Suprapubic skin (tissue), 4 donors: ENCODE data around the gene RENBP. TPM values are rescaled to one million over a fixed set of nuclear protein-coding genes. Genes with fewer than 3 reads are reported as not detected.
A peak's percentile ranks its signal among the peaks of the same experiment; 100 is the strongest.

ENCODE experiments used
- DNase-seq, 2 donors: peaks; one replicate each; pipeline ENCODE4 v3.0.0-alpha.2; 2019; ENCODE audit warnings: low spot score in 2 of 2
- H3K27ac ChIP-seq: fragments of 200-600 bp; sonication (generic); one replicate; pipeline ENCODE4 v1.5.1; 2019
- H3K27me3 ChIP-seq: fragments of 200-600 bp; sonication (generic); one replicate; pipeline ENCODE4 v1.5.1; 2019
- H3K36me3 ChIP-seq: fragments of 200-600 bp; sonication (generic); one replicate; pipeline ENCODE4 v1.5.1; 2019
- H3K4me1 ChIP-seq: fragments of 200-600 bp; sonication (generic); one replicate; pipeline ENCODE4 v1.5.1; 2019
- H3K4me3 ChIP-seq: fragments of 200-600 bp; sonication (generic); one replicate; pipeline ENCODE4 v1.5.1; 2019; ENCODE audit warnings: mild to moderate bottlenecking
- H3K9me3 ChIP-seq: fragments of 200-600 bp; sonication (generic); one replicate; pipeline ENCODE4 v1.5.1; 2019
- EP300 ChIP-seq: sonication (generic); formaldehyde crosslinking; IDR thresholded peaks from one replicate; pipeline ENCODE4 v1.6.1; 2017; ENCODE audit warnings: antibody characterized with exemption
- POLR2A ChIP-seq, 2 donors: fragments of 450-650 bp; IDR thresholded peaks; one replicate each; pipeline ENCODE4 v1.6.1; 2017; ENCODE audit warnings: antibody characterized with exemption in 2 of 2, mild to moderate bottlenecking in 2 of 2, moderate library complexity in 2 of 2
- POLR2AphosphoS5 ChIP-seq, 3 donors: sonication (generic); formaldehyde crosslinking; IDR thresholded peaks; one replicate each; pipeline ENCODE4 v1.6.1; 2017; ENCODE audit warnings: antibody characterized with exemption in 3 of 3
- WGBS: methylation state at CpG from one replicate; pipeline ENCODE4 v1.1.5; 2018; 5-methylcytosine and 5-hydroxymethylcytosine counted together
- total RNA-seq, 4 donors: library from RNA; depleted of rRNA; stranded (reverse); fragments of >200 nt; gene quantifications; one replicate each; pipeline ENCODE4 v1.1.0, GENCODE V29; 2016
- TF ChIP-seq, protein P1 (sequence below), 2 donors: fragments of 200-600 bp in 1 of 2; fragments of 450-650 bp in 1 of 2; sonication (generic) in 1 of 2; IDR thresholded peaks; one replicate each; pipeline ENCODE4 v1.5.1; 2016 to 2019; ENCODE audit warnings: antibody characterized with exemption in 2 of 2, mild to moderate bottlenecking in 1 of 2, moderate library complexity in 1 of 2

The RENBP gene
- total RNA-seq, 4 donors from 2014 or later, result 1.7 to 9.9 (median 4.6) TPM

- H3K4me1 ChIP-seq, result peaks cover 58% of the 10 kb centered on the region
- WGBS, result 8% methylated on average over 33 of the region's 49 CpGs
- no peaks in the 10 kb centered on the region for H3K36me3 ChIP-seq
- H3K27me3 ChIP-seq, result no peaks in the 10 kb centered on the region
- H3K27ac ChIP-seq, result peak overlapping the region; percentile 98
- peak in 1 of 2 donors; percentile 66 for DNase-seq
- H3K9me3 ChIP-seq, result no peaks in the 10 kb centered on the region
- TF ChIP-seq EP300 (no peak), POLR2AphosphoS5 (IDR thresholded peaks at IDR 0.05) (no peak), POLR2A (IDR thresholded peaks at IDR 0.05) (no peak)
- TF ChIP-seq, protein P1, sequence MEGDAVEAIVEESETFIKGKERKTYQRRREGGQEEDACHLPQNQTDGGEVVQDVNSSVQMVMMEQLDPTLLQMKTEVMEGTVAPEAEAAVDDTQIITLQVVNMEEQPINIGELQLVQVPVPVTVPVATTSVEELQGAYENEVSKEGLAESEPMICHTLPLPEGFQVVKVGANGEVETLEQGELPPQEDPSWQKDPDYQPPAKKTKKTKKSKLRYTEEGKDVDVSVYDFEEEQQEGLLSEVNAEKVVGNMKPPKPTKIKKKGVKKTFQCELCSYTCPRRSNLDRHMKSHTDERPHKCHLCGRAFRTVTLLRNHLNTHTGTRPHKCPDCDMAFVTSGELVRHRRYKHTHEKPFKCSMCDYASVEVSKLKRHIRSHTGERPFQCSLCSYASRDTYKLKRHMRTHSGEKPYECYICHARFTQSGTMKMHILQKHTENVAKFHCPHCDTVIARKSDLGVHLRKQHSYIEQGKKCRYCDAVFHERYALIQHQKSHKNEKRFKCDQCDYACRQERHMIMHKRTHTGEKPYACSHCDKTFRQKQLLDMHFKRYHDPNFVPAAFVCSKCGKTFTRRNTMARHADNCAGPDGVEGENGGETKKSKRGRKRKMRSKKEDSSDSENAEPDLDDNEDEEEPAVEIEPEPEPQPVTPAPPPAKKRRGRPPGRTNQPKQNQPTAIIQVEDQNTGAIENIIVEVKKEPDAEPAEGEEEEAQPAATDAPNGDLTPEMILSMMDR (IDR thresholded peaks at IDR 0.05), result no peak
- peak overlapping the region; percentile 60 for H3K4me3 ChIP-seq
Measured at GRCh38 chrX:153970357-153971123, 26.1 kb upstream of the RENBP start.

GRCh38 chrX:153969904-153970356 lies 25.5 kb upstream of the RENBP start:
- TF ChIP-seq POLR2AphosphoS5 (IDR thresholded peaks at IDR 0.05) (no peak), POLR2A (IDR thresholded peaks at IDR 0.05) (no peak), EP300 (no peak)
- TF ChIP-seq, protein P1 (IDR thresholded peaks at IDR 0.05), result no peak
- Histone ChIP-seq H3K36me3 (no peaks in the 10 kb centered on the region), H3K4me1 (peaks cover 58% of the 10 kb centered on the region), H3K27me3 (no peaks in the 10 kb centered on the region), H3K9me3 (no peaks in the 10 kb centered on the region), H3K27ac (peak overlapping the region; percentile 98), H3K4me3 (peak overlapping the region; percentile 60)
- 27% methylated on average over 26 of the region's 26 CpGs for WGBS
- DNase-seq, result peak in 1 of 2 donors; percentile 72

- Histone ChIP-seq H3K36me3 (peaks cover under 1% of the 10 kb centered on the region), H3K27me3 (no peaks in the 10 kb centered on the region), H3K9me3 (no peaks in the 10 kb centered on the region), H3K27ac (peak overlapping the region; percentile 98), H3K4me1 (peaks cover 53% of the 10 kb centered on the region), H3K4me3 (peak overlapping the region; percentile 60)
- no peak for TF ChIP-seq POLR2A (IDR thresholded peaks at IDR 0.05)
- no peak for TF ChIP-seq EP300
- TF ChIP-seq, protein P1 (IDR thresholded peaks at IDR 0.05), result no peak
- no peak for TF ChIP-seq POLR2AphosphoS5 (IDR thresholded peaks at IDR 0.05)
- DNase-seq, result peak in 1 of 2 donors; percentile 65
- 37% methylated on average over 14 of the region's 25 CpGs for WGBS
Measured at GRCh38 chrX:153969125-153969903, 24.9 kb upstream of the RENBP start.

DNA sequence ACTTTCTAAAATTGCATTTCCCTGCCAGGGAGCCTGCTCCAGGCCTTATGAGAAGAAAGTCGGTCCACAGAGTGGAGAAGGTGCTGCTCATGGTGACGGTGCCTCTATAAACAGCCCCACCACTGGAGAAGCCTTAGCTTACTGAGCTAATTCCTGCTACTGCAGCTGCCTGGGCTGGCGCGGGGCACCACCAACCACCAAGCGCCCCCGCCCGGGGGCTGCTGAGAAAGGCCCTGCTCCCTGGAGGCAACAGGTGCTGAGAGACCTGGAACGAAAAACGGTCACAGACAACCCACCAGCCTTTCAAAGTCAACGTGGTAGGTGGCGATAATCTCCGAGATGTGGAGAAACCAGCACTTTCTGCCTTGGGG lies 24.3 kb upstream of the RENBP start:
- no peak overlapping the region for H3K27ac ChIP-seq
- 51% methylated on average over 12 of the region's 12 CpGs for WGBS
- no peaks in the 10 kb centered on the region for H3K27me3 ChIP-seq
- peaks cover 5% of the 10 kb centered on the region for H3K36me3 ChIP-seq
- peaks cover 47% of the 10 kb centered on the region for H3K4me1 ChIP-seq
- DNase-seq, result peak in 1 of 2 donors; percentile 54
- TF ChIP-seq POLR2A (IDR thresholded peaks at IDR 0.05) (no peak), EP300 (no peak), POLR2AphosphoS5 (IDR thresholded peaks at IDR 0.05) (no peak)
- TF ChIP-seq, protein P1 (IDR thresholded peaks at IDR 0.05), result no peak
- no peaks in the 10 kb centered on the region for H3K9me3 ChIP-seq
- peak overlapping the region; percentile 60 for H3K4me3 ChIP-seq

DNA sequence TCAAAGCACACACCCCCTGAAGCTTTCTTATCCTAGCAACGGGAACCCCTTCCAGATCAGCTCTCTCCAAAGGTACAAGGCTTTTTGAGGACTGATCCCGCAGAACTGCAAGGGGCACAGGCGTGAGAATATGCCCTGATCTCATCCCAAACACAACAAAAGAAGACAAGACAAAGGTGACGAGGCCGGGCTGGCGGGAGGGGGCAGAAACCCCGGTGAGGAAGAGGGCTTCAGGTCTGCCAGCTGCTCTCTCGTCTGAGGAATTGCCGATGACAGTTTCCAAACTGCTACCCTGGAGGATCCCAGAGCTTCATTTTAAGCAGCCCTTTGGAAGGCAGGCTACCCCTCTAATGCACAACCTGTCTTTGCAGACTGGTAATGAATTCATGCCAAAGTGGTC lies 23.8 kb upstream of the RENBP start:
- peak overlapping the region; percentile 60 for H3K4me3 ChIP-seq
- TF ChIP-seq EP300, result no peak
- TF ChIP-seq, protein P1 (IDR thresholded peaks at IDR 0.05), result no peak
- no peak for TF ChIP-seq POLR2A (IDR thresholded peaks at IDR 0.05)
- peak in 1 of 2 donors; percentile 59 for DNase-seq
- no peak overlapping the region for H3K27ac ChIP-seq
- H3K36me3 ChIP-seq, result peaks cover 5% of the 10 kb centered on the region
- WGBS, result 76% methylated on average over 9 of the region's 9 CpGs
- H3K27me3 ChIP-seq, result no peaks in the 10 kb centered on the region
- H3K4me1 ChIP-seq, result peaks cover 42% of the 10 kb centered on the region
- no peaks in the 10 kb centered on the region for H3K9me3 ChIP-seq
